Tibial nerve (tissue), 4 donors: Measurements from ENCODE around the gene ARHGEF38.

Source experiments
- CTCF ChIP-seq, 5 experiments: fragments of 200-600 bp in 3 of 5; fragments of 450-650 bp in 2 of 5; sonication (generic) in 3 of 5; IDR thresholded peaks; one replicate each; pipeline ENCODE4 v1.5.1; 2016 to 2019; ENCODE audit warnings: antibody characterized with exemption in 5 of 5, mild to moderate bottlenecking in 3 of 5, moderate library complexity in 2 of 5
- EP300 ChIP-seq, 2 donors: sonication (generic); formaldehyde crosslinking; IDR thresholded peaks; one replicate each; pipeline ENCODE4 v1.6.1; 2017; ENCODE audit warnings: antibody characterized with exemption in 2 of 2, mild to moderate bottlenecking in 1 of 2
- POLR2A ChIP-seq, 2 donors: fragments of 450-650 bp; IDR thresholded peaks; one replicate each; pipeline ENCODE4 v1.6.1; 2017; ENCODE audit warnings: antibody characterized with exemption in 2 of 2, mild to moderate bottlenecking in 2 of 2, moderate library complexity in 2 of 2

- no peak for TF ChIP-seq CTCF (IDR thresholded peaks at IDR 0.05)
- TF ChIP-seq EP300 (IDR thresholded peaks at IDR 0.05): no peak
- no peak for TF ChIP-seq POLR2A (IDR thresholded peaks at IDR 0.05)
These were observed 5.9 kb downstream of the ARHGEF38 start for GRCh38 chr4:105558277-105558676.
